HG03575 (cell line): ENCODE measurements around the gene ENSA.
"Not testable (repeated sequence)": the region's sequence is repeated elsewhere in the genome, so short reads cannot be mapped to it uniquely, and the experiment has no call there.

Experiments
- ATAC-seq: cut with Tn5 transposase; IDR thresholded peaks from one replicate; pipeline ENCODE4 v1.9.1; 2021; ENCODE audit not compliant: unreplicated experiment, insufficient number of reproducible peaks, low FRiP score; ENCODE audit errors: extremely low read depth

Gene ENSA

DNA sequence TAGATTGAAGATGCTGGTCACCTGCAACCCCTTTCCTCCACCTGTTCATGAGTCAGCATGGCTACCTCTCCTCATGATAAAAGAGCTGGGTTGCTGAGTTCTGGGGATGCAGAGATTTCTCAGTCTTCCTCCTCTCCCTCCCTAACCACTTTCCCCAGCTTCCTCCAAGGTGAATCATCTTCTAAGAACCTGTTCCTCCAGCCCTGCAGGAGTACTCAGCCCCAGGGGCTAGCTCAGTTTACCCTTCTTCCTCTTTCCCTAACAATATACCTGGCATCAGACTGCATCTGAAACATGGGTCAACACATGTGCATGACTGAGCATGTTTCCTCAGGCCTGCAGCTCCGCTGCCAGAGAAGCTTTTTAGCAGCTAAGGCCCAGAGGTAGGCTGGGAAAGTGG, 5.3 kb downstream of the ENSA start:
- not testable (repeated sequence) for ATAC-seq

DNA sequence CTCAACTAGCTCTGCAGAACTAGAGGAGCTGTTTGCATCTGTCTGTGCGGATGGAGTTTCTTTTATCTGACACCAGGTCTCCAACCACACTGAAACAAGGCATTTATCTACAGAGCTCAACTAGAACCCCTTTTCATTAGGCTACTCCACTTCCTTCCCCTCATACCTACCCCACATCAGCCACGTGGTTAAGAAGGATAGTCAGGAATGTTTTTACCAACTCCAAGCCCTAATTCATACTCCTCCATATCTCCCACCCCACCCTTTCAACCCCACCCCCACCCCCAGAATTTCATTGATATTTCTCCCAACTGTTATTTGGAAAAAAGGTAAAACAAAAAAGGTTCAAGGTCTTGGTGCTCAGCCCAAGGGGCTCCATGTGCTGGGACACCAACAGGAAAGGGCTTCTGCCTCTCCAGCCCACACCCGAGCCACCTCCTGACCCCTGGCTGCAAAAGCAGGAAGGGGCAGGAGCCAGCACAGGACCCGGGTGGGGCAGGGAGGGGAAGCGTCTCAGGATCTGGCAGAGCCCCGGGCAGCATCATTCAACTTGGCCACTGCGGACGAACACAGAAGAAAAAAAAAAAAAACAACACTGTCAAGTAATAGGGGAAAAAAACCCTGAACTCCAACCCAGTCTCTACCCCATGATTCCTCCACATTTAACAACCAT, 7.0 kb downstream of the ENSA start:
- ATAC-seq, result no peak

DNA sequence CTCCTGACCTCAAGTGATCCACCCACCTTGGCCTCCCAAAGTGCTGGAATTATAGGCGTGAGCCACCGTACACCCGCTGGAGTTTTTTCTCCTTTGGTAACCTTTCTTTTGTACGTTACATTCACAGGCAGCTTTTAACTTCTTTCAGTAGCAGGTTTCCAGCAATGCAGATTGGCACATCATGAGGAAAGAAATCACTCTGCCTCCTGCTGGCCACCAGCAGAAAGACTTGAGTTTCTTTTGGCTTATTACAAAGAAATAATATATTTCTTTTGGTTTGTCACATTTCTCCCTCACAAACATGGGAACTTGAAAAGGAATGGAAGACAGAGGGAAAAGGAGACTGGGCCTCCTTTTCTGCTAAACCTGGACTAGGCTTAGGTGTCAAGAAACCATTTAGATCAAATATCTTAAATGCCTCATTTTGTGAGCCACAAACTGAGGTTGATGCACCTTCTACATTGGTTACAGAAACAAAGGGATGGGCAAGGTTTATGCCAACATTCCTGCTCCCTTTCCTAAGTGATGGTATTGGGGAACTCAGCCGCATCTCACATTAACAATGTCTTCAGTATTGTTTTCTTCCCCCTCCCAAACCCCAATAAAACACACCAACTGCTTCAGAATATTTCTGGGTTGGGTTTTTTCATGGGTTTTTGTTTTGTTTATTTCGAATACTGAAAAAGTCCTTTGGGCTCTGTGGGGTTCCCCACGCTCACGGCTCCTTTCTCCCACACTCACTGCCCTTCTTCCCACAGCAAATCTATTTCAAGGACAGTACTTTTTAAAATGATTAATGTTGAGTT, 7.7 kb downstream of the ENSA start:
- ATAC-seq, result no peak

DNA sequence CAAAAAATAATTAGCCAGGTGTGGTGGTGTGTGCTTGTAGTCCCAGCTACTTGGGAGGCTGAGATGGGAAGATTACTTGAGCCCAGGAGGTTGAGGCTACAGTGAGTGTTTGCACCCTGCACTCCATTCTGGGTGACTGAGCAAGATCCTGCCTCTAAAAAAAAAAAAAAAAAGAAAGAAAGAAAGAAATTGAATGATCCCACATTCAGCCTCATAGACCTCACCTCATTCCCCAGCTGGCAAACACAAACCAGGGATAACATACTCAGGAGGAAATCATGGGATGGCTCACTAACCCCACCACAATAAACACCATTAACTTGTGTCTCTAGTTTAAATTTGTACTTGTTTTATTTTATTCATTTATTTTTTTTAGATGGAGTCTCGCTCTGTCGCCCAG, 8.5 kb downstream of the ENSA start:
- ATAC-seq, result no peak

DNA sequence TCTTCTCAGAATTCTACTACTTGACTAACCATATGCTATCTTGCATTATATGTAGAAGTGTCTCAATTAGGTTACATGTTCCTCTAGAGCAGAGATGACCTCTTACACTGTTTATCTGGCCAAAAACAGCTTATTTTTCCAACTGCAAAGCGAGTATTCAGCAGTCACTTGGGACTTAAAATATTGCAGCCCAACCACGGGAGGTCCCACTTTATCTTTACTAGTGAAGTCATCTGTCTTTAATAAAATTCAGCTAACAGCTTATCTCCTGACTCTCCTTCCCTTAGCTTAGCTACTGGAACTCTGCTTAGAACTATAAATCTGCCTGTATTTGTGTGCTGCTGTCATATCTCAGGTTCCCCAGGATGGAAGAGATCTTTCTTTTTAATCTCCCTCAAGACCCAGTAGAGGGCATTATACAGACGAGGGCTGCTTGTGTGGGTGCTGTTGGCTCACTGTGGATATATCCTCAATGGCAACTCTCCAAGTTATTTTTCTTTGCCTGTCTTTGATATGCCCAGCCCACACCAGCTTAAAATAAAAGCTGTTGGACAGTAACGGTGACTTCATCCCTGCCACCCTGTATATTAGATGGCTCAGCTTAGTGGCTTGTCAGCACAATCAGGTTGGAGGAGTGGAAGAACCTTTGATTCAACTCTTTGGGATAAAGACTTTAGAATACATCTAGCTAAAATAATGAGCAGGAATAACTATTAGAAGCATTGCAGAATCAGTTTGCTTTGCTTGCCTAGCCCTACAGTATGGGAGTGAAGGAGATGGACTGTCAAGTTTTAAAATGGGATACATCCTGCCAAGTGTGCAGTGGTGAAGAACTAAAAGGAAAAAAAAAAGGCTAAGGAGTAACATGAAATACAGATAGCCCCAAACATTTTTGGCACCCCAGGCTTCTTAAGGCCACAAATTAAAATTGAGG, 9.6 kb downstream of the ENSA start:
- ATAC-seq, result no peak

DNA sequence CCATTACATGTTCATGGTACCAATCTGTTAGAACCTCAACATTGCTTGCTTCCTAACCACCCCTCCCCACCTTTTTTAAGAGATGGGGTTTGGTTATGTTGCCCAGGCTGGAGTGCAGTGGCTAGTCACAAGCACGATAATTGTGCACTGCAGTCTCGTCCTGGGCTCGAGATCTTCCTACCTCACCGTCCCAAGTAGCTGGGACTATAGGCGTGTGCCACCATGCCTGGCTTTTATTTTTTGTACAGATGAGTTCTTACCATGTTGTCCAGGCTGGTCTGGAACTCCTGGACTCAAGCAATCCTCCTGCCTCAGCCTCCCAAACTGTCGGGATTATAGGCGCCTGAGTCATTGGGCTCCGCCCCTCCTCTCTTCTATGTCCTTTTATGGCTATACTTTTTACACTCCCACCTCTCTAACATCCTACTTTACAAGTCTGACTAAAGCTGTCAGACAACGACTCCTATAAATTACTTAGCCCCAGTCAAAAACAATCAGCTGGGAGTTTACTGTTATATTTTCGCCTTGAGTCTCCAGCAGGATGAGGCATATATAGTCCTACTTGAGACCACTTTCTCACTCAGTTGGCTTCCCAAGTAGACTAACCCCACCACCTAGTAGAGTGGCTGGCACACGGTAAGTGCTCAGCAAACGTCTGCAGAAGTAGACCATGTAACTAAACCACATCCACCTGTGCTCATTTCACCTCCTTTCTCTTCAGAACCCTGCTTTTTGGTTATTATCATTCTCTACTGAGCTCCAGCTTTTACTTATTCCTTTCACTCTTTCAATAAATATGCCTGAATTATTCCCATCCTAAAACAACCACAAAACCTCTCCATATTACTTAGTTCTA, 13.8 kb downstream of the ENSA start:
- no peak for ATAC-seq

DNA sequence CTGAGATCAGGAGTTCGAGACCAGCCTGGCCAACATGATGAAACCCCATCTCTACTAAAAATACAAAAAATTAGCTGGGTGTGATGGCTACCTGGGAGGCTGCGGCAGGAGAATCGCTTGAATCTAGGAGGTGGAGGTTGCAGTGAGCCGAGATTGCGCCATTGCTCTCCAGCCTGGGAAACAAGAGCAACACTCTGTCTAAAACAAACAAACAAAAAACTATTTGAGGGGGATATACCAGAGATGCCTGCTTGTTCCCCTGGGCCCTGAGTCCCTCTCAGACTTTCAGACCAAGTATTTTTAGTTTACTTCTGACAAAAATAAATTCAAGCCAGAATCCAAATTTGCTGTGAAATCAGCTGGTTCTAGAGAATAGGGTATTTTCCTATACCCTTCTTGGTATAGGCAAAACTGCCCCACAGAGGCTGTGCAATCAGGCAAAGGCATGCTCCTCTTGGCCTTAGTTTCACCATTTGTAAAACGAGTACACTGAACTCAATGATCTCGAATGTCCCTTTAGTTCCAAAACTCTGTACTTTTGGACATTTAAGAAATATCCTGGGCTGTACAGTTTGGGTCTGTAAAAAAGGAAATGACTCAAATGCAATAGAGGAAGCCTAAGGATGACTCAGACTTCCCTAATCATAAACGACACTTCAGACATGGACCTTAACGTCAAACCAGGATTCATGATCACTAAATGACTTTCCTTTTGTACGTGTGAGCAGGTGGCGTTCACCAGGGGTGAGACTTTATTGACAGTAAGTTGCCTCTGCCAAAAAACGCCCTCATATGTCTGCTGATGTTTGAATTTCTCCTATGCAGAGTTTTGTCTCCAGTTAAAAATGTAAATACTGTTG, 16.1 kb downstream of the ENSA start:
- no peak for ATAC-seq

DNA sequence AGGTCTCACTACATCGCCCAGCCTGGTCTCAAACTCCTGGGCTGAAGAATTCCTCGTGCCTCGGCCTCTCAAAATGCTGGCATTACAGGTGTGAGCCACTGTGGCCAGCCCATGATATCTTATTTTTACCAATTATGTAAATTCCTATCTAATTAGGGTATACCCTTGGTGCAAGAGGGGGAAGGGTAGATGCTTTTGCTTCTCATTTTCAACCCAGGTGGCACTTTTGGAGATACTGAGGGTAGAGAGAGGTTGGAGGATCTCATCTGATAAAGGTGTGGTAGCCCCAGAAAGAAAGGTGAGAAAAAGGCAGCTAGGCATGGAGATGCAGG, 17.4 kb downstream of the ENSA start:
- ATAC-seq, result no peak

DNA sequence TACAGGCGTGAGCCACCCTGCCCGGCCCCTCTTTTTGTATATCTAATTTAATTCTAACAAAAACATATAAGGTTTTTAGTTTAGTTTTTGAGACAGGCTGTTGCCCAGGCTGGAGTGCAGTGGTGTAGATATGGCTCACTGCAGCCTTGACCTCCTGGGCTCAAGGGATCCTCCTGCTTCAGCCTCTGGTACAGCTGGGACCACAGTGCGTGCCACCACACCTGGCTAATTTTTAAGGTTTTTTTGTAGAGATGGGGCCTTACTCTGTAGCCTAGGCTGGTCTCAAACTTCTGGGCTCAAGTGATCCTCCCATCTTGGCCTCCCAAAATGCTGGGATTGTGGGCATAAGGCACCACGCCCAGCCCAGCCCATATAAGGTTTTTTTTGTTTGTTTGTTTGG, 18.8 kb downstream of the ENSA start:
- no peak for ATAC-seq

DNA sequence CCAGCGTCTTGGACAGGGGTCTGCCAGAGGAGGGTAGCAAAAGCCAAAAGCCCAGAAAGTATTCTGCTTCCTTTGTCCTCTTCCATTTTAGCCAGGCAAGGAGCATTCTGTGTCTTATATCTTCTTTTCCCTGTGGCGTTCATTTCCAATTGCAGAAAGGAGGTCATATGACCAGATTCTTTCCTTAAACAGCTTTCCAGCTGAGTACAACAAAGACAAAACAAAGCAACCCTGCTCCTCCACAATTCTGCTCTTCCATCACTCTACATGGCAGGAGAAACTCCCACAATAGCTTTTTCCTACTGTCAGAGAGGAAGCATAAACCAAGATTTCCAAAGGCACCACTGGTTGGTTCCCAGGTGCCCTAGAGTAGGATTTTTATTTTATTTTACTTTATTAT, 19.7 kb downstream of the ENSA start:
- no peak for ATAC-seq

DNA sequence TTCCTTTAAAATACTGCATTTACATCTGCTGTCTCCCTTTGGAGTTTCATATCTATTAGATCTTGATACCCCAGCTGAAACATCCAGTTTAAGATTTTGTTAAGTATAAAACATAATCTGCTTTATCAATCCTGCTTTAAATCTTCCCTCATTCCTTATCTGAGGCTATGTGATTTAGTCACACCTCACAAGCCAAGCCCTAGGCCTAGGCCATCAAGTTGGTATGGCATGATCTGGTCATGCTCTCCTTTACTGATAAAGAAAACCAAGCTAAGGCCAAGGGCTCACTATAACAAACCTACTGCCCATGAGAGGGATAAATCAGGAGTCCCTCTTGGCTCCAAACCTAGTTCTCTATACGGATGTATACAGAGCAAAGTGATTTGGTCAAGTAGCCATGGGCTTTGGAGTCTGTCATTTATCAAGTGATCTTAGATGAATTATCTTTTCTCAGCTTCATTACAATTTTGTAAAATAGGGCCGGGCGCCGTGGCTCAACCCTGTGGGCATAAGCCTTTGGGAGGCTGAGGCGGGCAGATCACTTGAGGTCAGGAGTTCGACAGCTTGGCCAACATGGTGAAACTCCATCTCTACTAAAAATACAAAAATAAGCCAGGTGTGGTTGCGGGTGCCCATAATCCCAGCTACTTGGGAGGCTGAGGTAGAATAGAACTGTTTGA, 22.8 kb downstream of the ENSA start:
- no peak for ATAC-seq

DNA sequence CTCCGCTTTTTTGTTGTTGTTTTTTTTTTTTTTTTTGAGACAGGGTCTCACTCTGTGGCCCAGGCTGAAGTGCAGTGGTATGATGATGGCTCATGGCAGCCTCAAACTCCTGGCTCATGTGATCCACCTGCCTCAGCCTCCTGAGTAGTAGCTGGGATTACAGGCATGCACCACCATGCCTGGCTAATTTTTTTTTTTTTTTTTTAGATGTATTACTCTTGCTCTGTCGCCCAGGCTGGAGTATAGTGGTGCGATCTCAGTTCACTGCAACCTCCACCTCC, 24.0 kb downstream of the ENSA start:
- ATAC-seq, result not testable (repeated sequence)

DNA sequence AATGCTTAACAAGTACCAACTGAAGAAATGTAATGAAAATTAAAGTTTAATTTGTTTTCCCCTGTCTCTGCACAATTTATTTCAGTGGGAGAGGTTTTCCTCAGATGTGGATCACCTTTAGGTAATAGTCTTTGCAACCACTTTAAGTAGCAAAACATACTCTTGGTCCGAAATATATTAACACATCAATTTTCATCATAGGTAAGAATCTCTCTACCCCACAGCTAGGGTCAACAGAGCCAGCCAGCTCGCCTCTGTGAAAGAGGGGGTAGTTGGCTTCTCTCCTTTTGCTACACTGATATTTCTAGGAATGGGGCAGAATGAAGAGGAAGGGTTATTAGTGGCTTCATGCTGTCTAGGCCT, 25.2 kb downstream of the ENSA start:
- no peak for ATAC-seq

DNA sequence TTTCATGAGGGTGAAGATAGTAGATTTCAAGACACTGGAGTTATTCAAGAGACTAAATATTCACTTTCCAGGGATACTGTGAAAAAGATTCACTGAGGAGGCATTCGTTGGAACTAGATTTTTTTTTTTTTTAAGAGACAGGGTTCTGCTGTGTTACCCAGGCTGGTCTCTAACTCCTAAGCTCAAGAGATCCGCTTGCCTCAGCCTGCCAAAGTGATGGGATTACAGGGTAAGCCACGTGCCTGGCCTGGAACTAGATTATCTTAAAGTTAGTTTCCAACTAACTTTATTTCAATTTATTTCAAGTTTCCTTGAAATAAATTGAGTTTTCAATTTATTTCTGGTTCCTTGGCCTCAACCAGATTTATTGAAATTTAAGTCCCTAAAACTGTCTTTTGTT, 25.7 kb downstream of the ENSA start:
- ATAC-seq, result no peak

DNA sequence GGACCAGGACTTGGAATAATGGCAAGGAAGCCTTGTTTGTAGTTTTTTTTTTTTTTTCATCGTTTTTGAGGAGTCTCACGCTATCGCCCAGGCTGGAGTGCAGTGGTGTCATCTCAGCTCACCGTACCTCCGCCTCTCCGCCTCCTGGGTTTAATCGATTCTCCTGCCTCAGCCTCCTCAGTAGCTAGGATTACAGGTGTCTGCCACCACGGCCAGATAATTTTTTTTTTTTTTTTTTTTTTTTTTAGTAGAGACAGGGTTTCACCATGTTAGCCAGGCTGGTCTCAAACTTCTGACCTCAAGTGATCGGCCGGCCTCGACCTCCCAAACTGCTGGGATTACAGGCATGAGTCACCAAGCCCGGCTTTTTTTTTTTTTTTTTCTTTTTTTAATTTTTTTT, 27.0 kb downstream of the ENSA start:
- ATAC-seq, result not testable (repeated sequence)

DNA sequence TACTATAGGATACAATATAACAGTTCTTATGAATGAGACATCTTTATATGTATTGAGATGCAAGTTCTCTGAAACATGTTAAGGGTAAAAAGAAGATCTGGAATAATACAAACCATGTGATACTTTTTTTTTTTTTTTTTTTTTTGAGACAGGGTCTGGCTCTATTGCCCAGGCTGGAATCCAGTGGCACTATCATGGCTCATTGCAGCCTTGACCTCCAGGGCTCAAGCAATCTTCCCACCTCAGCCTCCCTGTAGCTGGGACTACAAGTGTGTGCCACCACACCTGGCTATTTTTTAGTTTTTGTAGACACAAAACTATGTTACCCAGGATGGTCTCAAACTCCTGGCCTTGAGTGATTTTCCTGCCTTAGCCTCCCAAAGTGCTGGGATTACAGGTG, 27.9 kb downstream of the ENSA start:
- ATAC-seq, result no peak

DNA sequence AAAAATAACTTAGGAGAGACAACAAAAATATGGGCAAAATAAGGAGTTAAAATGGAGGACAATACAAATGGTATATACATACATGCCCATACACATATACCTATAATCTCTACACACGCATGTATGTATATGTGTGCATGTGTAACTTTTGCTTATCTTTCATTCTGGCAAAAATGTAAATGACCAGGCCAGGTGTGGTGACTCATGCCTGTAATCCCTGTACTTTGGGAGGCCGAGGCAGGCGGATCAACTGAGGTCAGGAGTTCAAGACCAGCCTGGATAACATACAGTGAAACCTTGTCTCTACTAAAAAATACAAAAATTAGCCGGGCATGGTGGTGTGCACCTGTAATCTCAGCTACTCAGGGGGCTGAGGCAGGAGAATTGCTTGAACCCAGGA, 31.1 kb downstream of the ENSA start:
- not testable (repeated sequence) for ATAC-seq

DNA sequence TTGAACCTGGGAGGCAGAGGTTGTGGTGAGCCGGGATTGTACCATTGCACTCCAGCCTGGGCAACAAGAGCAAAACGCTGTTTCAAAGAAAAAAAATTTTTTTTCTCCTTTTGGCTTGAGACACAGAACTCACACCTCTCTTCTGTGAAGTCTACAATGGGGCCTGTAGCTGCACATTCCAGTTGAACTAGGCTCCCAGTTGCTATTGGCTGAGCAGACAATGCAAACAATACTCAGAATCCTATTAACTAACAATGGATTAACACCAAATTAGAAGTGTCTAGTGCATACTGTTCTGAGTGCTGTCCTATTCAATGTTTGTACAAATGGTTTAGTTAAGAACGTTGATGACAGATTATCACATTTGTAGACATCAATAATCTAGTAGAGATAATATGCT, 32.4 kb downstream of the ENSA start:
- no peak for ATAC-seq
